ENCODE data around the gene CREBRF.

Gene CREBRF

GRCh38 chr5:173159256-173159655, 103.1 kb downstream of the CREBRF start:
- TF ChIP-seq EZH2phosphoT487 (IDR thresholded peaks at IDR 0.05; ENCODE audit: low read length) (no peak), CTCF (IDR thresholded peaks at IDR 0.05; ENCODE audit: low read length) (no peak), EZH2 (optimal IDR thresholded peaks at IDR 0.05; ENCODE audit: low read depth, low read length) (no peak)
- Histone ChIP-seq H3K9me2 (replicated peaks; ENCODE audit: insufficient read depth, low read length) (no peaks in the 10 kb centered on the region), H3K9ac (ENCODE audit: low read length) (no peak overlapping the region), H3K36me3 (replicated peaks; ENCODE audit: insufficient read depth, low read length) (no peaks in the 10 kb centered on the region; the same call in 1 of the 2 replicates), H3F3A (ENCODE audit: insufficient read depth, low read length) (no peaks in the 10 kb centered on the region), H3K4me2 (ENCODE audit: low read depth, low read length) (no peak overlapping the region), H3K27me3 (replicated peaks; ENCODE audit: insufficient read depth, low read length) (no peaks in the 10 kb centered on the region), H3K79me2 (ENCODE audit: low read length) (no peaks in the 10 kb centered on the region), H4K20me1 (ENCODE audit: insufficient read depth, low read length) (no peaks in the 10 kb centered on the region), H3K27ac (ENCODE audit: low read length) (no peak overlapping the region), H3K4me1 (ENCODE audit: low read length) (no peaks in the 10 kb centered on the region), H3K4me3 (ENCODE audit: low read length) (no peak overlapping the region), H3K9me3 (replicated peaks; ENCODE audit: insufficient read depth, low read length) (no peaks in the 10 kb centered on the region), H2AFZ (ENCODE audit: low read length) (no peak overlapping the region)
- DNase-seq = no peak

GRCh38 chr5:173161148-173161547, 105.0 kb downstream of the CREBRF start:
- TF ChIP-seq CTCF (IDR thresholded peaks at IDR 0.05; ENCODE audit: low read length) (no peak), EZH2 (optimal IDR thresholded peaks at IDR 0.05; ENCODE audit: low read depth, low read length) (no peak), EZH2phosphoT487 (IDR thresholded peaks at IDR 0.05; ENCODE audit: low read length) (no peak)
- H3K9me3 ChIP-seq (replicated peaks; ENCODE audit: insufficient read depth, low read length) = no peaks in the 10 kb centered on the region
- no peak overlapping the region for H3K9ac ChIP-seq (ENCODE audit: low read length)
- no peaks in the 10 kb centered on the region for H3F3A ChIP-seq (ENCODE audit: insufficient read depth, low read length)
- no peak for DNase-seq
- no peaks in the 10 kb centered on the region for H3K79me2 ChIP-seq (ENCODE audit: low read length)
- no peak overlapping the region for H3K4me2 ChIP-seq (ENCODE audit: low read depth, low read length)
- no peak overlapping the region for H3K27ac ChIP-seq (ENCODE audit: low read length)
- no peaks in the 10 kb centered on the region for H4K20me1 ChIP-seq (ENCODE audit: insufficient read depth, low read length)
- H2AFZ ChIP-seq (ENCODE audit: low read length) = no peak overlapping the region
- no peak overlapping the region for H3K4me3 ChIP-seq (ENCODE audit: low read length)
- no peaks in the 10 kb centered on the region for H3K4me1 ChIP-seq (ENCODE audit: low read length)
- H3K36me3 ChIP-seq (replicated peaks; ENCODE audit: insufficient read depth, low read length) = no peaks in the 10 kb centered on the region
- H3K9me2 ChIP-seq (replicated peaks; ENCODE audit: insufficient read depth, low read length) = no peaks in the 10 kb centered on the region
- no peaks in the 10 kb centered on the region for H3K27me3 ChIP-seq (replicated peaks; ENCODE audit: insufficient read depth, low read length)

GRCh38 chr5:173163219-173163618, 107.1 kb downstream of the CREBRF start:
- no peak overlapping the region for H3K4me2 ChIP-seq (ENCODE audit: low read depth, low read length)
- H3K79me2 ChIP-seq (ENCODE audit: low read length) = no peaks in the 10 kb centered on the region
- no peaks in the 10 kb centered on the region for H3K36me3 ChIP-seq (replicated peaks; ENCODE audit: insufficient read depth, low read length)
- TF ChIP-seq EZH2phosphoT487 (IDR thresholded peaks at IDR 0.05; ENCODE audit: low read length) = no peak
- no peak for TF ChIP-seq EZH2 (optimal IDR thresholded peaks at IDR 0.05; ENCODE audit: low read depth, low read length)
- TF ChIP-seq CTCF (IDR thresholded peaks at IDR 0.05; ENCODE audit: low read length) = no peak
- no peaks in the 10 kb centered on the region for H3F3A ChIP-seq (ENCODE audit: insufficient read depth, low read length)
- no peak overlapping the region for H3K27ac ChIP-seq (ENCODE audit: low read length)
- no peaks in the 10 kb centered on the region for H3K4me1 ChIP-seq (ENCODE audit: low read length)
- H4K20me1 ChIP-seq (ENCODE audit: insufficient read depth, low read length) = no peaks in the 10 kb centered on the region
- no peak overlapping the region for H3K4me3 ChIP-seq (ENCODE audit: low read length)
- H3K27me3 ChIP-seq (replicated peaks; ENCODE audit: insufficient read depth, low read length) = no peaks in the 10 kb centered on the region
- DNase-seq = no peak
- H3K9me2 ChIP-seq (replicated peaks; ENCODE audit: insufficient read depth, low read length) = no peaks in the 10 kb centered on the region
- H3K9me3 ChIP-seq (replicated peaks; ENCODE audit: insufficient read depth, low read length) = no peaks in the 10 kb centered on the region
- no peak overlapping the region for H2AFZ ChIP-seq (ENCODE audit: low read length)
- H3K9ac ChIP-seq (ENCODE audit: low read length) = no peak overlapping the region

All from MM.1S (cell line).